Tongue (tissue), 2 donors: ENCODE data around the gene NOTCH4. TPM values are rescaled to one million over a fixed set of nuclear protein-coding genes. Genes with fewer than 3 reads are reported as not detected.
"Not testable (repeated sequence)": the region's sequence is repeated elsewhere in the genome, so short reads cannot be mapped to it uniquely, and the experiment has no call there.

ENCODE experiments used
- DNase-seq: peaks from one replicate; pipeline ENCODE4 v3.0.0-alpha.2; 2015
- total RNA-seq: library from RNA; depleted of rRNA; stranded (reverse); fragments of >200 nt; gene quantifications from one replicate; pipeline ENCODE4 v1.2.3, GENCODE V29; 2014

NOTCH4 gene
- total RNA-seq, 1 donor from 2014 or later = 10.6 TPM

- no peak for DNase-seq
Observed at GRCh38 chr6:32216998-32217397, 6.9 kb downstream of the NOTCH4 start.

GRCh38 chr6:32216285-32216684, 7.6 kb downstream of the NOTCH4 start:
- no peak for DNase-seq

- no peak for DNase-seq
Observed at GRCh38 chr6:32215617-32216016, 8.2 kb downstream of the NOTCH4 start.

GRCh38 chr6:32214126-32214525, 9.7 kb downstream of the NOTCH4 start:
- DNase-seq = no peak

- no peak for DNase-seq
Observed at GRCh38 chr6:32213649-32214048, 10.2 kb downstream of the NOTCH4 start.

- DNase-seq = no peak
Observed at GRCh38 chr6:32212076-32212760, 11.6 kb downstream of the NOTCH4 start.

GRCh38 chr6:32211432-32211831, 12.4 kb downstream of the NOTCH4 start:
- not testable (repeated sequence) for DNase-seq

GRCh38 chr6:32210191-32210601, 13.7 kb downstream of the NOTCH4 start:
- no peak for DNase-seq

GRCh38 chr6:32208996-32209395, 14.9 kb downstream of the NOTCH4 start:
- no peak for DNase-seq

GRCh38 chr6:32204268-32204715, 19.6 kb downstream of the NOTCH4 start:
- no peak for DNase-seq

- no peak for DNase-seq
Observed at GRCh38 chr6:32203426-32204267, 20.2 kb downstream of the NOTCH4 start.

GRCh38 chr6:32202186-32202585, 21.7 kb downstream of the NOTCH4 start:
- DNase-seq = no peak

GRCh38 chr6:32200711-32201475, 23.0 kb downstream of the NOTCH4 start:
- no peak for DNase-seq

- DNase-seq = no peak
Observed at GRCh38 chr6:32198866-32199265, 25.0 kb downstream of the NOTCH4 start.

GRCh38 chr6:32198345-32198696, 25.5 kb downstream of the NOTCH4 start:
- DNase-seq = no peak

GRCh38 chr6:32196682-32197616, 26.9 kb downstream of the NOTCH4 start:
- DNase-seq = peak; percentile 52

- peak; percentile 97 for DNase-seq
Observed at GRCh38 chr6:32195902-32196681, 27.8 kb downstream of the NOTCH4 start.

GRCh38 chr6:32195652-32195901, 28.3 kb downstream of the NOTCH4 start:
- DNase-seq = peak; percentile 100

GRCh38 chr6:32194825-32195651, 28.8 kb downstream of the NOTCH4 start:
- DNase-seq = peak; percentile 71

GRCh38 chr6:32194388-32194787, 29.5 kb downstream of the NOTCH4 start:
- no peak for DNase-seq
